DND-41 (cell line): ENCODE results near the gene MZT2A.
"Not testable (repeated sequence)": the region's sequence is repeated elsewhere in the genome, so short reads cannot be mapped to it uniquely, and the experiment has no call there.

ENCODE experiments used
- CTCF ChIP-seq: IDR thresholded peaks from 2 replicates; pipeline ENCODE4 v1.5.1; 2012; ENCODE audit warnings: borderline replicate concordance, low read length, moderate library complexity, mild to moderate bottlenecking; ENCODE audit not compliant: poor library complexity, severe bottlenecking; ENCODE audit errors: extremely low read depth
- EZH2 ChIP-seq: IDR thresholded peaks from 3 replicates; pipeline ENCODE4 v1.6.1; 2012; ENCODE audit warnings: borderline replicate concordance, low read depth, mild to moderate bottlenecking, moderate library complexity, low read length, inconsistent platforms; ENCODE audit not compliant: severe bottlenecking

- not testable (repeated sequence) for TF ChIP-seq EZH2, CTCF
These were observed 19.2 kb upstream of the MZT2A start for GRCh38 chr2:131511291-131511968.
